Measurements from ENCODE around the gene GALNT13.

Gene GALNT13

GRCh38 chr2:153946036-153946435, 74.3 kb downstream of the GALNT13 start:
- DNase-seq = no peak

GRCh38 chr2:153953761-153954160, 82.0 kb downstream of the GALNT13 start:
- no peak for DNase-seq

- no peak for DNase-seq
These were observed 91.5 kb downstream of the GALNT13 start for GRCh38 chr2:153963256-153963655.

GRCh38 chr2:153967248-153967973, 95.7 kb downstream of the GALNT13 start:
- DNase-seq = no peak

DNA sequence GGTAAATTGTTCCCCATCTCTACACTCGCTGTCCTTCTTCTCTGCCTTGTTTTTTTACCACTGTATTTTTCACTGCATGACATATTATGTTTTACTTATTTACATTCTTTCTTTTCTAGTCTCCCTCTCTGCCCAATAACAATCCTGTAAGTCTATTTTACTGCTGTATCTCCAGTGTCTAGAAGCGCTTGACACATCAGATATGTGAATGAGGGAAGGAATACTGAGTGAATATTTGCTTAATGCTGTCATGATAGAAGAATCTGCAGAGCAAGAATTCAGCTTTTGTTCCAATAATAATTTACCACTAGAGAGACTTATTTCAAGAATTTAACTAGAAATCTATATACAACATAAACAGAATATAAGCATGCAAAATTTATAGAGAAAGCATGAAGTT, 99.5 kb downstream of the GALNT13 start:
- DNase-seq = no peak

GRCh38 chr2:153971855-153972254, 100.1 kb downstream of the GALNT13 start:
- DNase-seq = no peak

GRCh38 chr2:153972412-153972811, 100.7 kb downstream of the GALNT13 start:
- no peak for DNase-seq

DNA sequence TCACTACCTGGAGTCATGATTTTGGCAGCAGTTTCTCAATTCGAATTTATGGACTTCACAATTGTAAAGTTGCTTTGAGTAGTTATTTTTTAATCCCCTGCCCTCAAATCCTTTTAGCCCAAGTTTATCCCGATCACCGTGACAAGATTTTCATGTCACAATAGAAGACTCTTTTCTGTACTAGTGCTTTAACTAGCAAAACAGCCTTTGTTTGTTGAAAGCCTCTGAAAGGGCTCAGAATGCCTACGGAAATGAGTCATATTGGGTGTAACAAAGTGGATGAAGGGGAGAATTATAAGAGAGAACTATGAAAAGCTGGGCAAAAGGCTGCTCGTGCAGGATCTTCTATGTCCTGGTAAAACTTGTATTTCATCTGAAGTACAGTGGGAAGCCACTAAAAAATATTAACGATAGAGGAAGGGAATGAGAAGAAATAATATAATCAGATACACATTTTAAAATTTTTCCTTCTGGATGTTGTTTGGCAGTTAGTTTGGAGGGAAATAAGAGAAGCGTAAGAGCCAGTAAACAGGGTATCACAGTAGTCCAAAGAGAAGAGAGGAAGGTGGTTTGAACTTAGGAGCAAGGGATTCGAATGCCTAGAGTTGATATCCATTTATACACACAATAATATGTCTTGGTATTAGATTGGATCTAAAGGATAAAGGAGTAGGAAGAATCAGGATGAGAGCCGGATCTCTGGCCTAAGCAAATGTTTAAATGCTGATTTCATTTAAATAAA, 114.9 kb downstream of the GALNT13 start:
- no peak for DNase-seq

- no peak for DNase-seq
These were observed 119.0 kb downstream of the GALNT13 start for GRCh38 chr2:153990771-153991170.

GRCh38 chr2:154013514-154013913, 141.8 kb downstream of the GALNT13 start:
- DNase-seq = no peak

DNA sequence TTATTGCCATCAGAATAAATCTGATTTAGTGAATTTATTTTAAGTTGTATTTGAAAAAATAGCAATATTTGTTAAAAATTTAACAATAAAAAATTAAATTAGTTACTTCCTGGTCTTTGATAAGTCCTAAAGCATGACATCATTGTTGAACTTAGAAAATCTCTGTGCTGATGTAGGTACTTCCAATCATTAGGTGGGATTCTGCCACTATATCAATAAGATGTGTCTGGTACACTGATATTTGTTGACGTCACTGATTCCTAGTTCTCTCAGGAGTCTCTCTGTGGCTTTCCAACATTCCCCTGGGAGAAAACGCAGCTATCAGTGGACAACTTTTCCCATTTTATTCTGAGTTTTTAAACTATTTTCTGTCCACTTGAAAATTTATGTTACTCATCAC, 143.5 kb downstream of the GALNT13 start:
- DNase-seq = no peak

DNA sequence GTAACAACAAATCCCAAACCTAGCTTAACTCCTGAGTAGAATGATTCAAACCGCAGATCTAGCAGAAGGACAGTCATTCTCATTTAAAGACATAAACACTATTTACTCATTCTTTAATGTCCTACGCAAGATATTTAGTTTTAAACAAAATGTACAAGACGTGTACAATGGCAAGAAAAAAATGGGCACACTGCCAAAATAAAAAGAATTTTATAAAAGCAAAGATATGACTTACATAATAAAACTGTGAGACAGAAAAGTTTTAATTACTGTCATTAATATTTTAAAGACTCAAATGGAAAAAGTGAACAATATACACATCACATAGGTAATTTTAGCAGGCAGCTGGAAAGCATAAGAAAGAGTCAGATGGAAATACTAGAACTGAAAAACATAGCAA, 157.8 kb downstream of the GALNT13 start:
- DNase-seq = no peak

DNA sequence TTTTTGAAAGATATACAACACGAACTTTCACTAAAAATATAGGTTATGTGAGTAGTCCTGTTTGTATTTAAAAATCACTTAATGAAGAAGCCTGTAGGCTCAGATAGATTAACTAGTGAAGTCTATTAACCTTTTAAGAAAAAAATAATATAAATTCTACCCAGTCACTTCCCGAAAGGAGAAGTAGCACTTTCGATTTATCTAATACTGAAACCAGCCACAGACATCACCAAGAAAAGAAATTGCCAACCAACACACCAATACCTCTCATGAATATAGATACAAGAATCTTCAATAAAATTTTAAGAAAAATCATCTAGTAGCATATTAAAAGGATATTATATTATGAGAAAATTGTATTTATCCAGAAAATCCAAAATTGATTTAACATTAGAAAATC, 160.5 kb downstream of the GALNT13 start:
- no peak for DNase-seq

DNA sequence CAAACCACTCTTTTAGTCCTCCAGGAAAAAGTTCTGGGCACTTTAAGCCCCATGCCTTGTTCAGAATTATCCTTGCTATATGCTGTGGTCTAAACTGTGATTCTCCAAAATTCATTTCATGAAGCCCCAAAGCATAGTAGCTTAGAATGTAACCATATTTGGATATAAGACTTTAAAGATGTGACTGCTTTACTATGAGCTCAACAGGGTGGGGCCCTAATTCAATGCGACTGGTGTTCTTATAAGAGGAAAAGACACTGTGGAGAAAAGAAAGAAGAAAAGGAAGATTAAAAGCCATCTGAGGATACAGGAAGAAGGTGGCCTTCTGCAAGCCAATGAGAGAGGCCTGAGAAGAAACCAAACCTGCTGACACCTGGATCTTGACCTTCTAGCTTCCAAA, 174.8 kb downstream of the GALNT13 start:
- no peak for DNase-seq

GRCh38 chr2:154048905-154049304, 177.2 kb downstream of the GALNT13 start:
- DNase-seq = no peak

- DNase-seq = no peak
These were observed 177.8 kb downstream of the GALNT13 start for GRCh38 chr2:154049561-154049960.

GRCh38 chr2:154067124-154067523, 195.4 kb downstream of the GALNT13 start:
- DNase-seq = no peak

DNA sequence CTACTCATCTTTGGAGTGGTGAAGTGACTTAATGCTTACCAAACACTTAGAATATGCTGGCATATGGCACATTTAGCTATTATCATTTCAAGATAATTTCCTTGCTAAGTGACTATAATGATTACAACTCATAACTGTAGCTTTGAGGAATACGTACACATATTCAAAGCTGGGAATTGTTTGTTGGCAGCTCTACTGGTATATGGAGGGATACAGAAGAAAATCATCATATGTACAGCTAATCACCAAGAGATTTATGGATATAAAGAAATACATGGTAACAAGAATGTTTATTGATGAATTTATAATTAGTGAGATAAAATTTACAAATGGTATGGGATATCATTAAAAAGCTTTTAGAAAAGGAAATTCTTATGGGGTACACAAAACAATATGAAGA, 207.2 kb downstream of the GALNT13 start:
- DNase-seq = no peak

DNA sequence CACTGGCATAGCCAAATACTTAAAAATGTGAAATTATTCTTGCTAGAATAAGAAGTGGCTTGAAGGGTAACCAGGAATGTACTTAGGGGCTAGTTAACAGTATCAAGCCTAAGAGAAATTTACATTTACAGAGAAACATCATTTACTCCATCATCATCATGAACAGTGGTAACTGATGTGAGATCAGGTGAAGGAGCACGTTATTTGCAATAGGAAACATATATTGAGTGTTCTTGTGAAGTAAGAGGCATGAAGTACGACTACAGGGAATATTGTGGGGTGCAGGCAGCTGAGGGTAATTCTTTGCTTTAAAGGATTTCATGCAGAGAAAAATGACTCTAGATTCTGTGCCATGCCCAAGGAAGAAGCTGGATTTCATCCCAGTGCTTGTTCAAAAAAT, 220.8 kb downstream of the GALNT13 start:
- DNase-seq = no peak

DNA sequence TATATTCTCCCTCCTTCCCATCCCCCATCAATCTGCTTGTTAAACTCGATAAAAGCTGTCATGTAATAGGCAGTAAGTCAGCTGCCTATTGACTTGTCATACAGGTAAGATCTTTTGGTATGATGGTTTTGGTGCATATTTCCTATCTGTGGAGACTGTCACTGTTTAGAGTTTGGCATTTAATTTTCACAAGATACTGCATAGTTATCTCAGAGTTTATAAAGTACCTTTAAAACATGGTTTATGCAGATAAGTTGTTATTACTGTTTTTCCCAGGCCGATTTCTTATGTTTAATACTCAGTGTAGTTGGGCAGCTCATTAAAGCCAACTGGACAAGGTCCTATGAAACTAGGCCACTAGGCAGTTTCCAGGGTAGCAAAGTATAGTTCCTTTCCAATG, 222.1 kb downstream of the GALNT13 start:
- no peak for DNase-seq

DNA sequence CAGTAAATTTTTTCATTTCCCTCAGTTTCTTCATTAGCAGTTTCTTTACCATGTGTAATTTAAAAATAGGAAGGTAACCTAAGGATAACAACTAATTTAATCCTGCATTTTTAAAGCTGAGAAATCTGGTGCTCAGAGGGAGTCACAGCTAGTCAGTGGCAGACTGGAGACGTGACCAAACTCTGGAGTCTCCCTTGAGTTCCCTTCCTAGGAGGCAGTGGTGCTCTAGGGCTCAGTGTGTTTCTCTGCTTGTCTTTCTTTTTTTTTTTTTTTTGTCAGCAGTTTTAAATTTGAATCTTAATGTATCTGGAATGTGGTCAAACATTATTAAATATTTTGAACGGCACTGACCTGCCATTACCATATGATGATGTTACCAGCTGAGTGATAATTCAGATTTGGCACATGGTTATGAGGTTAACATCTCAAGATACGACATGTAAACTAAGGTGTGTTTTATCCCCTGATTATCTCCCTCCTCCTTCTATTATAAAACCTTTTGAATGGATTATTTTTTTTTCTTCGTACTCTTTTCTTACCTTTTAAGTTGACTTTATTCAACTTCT, 226.2 kb downstream of the GALNT13 start:
- no peak for DNase-seq

- no peak for DNase-seq
These were observed 249.0 kb downstream of the GALNT13 start for GRCh38 chr2:154120706-154121105.

DNA sequence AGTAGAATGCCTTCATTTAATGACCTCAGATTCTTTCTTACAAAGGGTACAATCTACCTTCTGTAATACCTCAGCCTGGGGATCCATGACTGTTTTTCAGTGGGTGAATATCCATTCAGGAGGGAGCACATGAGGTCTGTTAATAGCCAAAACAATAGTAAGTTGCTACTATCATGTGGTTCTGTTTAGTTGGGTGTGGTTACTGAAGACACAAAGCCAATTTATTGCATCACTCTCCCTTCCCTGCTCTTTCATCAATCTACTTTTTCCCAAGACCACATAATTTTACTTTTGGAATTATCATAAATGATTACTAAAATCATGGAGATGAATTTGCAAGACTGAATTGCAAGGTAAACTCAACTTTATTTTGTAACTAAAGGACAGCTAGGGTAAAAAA, 254.2 kb downstream of the GALNT13 start:
- no peak for DNase-seq

- no peak for DNase-seq
These were observed 259.1 kb downstream of the GALNT13 start for GRCh38 chr2:154130821-154131220.
